HG03469 (cell line): Measurements from ENCODE around the gene GPR25.

Experiments
- ATAC-seq: cut with Tn5 transposase; IDR thresholded peaks from one replicate; pipeline ENCODE4 v1.9.1; 2021; ENCODE audit warnings: mild to moderate bottlenecking, moderate library complexity, moderate number of reproducible peaks; ENCODE audit not compliant: unreplicated experiment

Gene GPR25, protein sequence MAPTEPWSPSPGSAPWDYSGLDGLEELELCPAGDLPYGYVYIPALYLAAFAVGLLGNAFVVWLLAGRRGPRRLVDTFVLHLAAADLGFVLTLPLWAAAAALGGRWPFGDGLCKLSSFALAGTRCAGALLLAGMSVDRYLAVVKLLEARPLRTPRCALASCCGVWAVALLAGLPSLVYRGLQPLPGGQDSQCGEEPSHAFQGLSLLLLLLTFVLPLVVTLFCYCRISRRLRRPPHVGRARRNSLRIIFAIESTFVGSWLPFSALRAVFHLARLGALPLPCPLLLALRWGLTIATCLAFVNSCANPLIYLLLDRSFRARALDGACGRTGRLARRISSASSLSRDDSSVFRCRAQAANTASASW

DNA sequence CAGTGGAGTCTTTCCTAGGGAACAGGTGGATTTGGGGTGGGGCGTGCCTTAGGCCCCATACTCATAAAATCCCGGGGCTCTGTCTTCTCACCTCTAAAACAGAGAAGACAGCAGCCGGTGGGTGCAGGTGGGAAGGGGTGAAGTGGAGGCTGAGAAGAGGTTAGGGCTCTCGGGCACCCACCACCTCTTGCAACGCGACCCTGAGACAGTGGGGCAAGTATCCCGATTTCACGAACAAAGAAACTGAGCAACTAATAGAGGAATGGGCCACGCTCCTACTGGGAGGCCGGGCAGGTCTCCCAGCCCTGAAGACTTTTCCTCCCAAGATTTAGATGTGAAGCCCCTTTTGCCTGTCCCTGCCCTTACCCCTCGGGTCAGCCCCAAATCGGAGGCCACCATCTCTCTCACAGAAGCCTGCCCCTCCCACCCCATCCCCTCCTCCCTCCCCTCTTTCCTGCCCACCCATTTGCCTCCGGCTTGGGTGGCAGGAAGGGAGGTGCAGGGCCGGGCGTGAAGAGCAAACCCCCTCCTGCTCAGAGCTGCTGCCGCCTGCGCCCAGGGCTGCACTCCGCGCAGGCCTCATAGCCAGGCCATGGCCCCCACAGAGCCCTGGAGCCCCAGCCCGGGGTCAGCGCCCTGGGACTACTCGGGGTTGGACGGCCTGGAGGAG, at the start of gene GPR25:
Gene GPR25 (plus strand): TSS at position 536 of the 670 bp plus-strand sequence. CDS start 57 bp downstream, at position 593.
- ATAC-seq = no peak

DNA sequence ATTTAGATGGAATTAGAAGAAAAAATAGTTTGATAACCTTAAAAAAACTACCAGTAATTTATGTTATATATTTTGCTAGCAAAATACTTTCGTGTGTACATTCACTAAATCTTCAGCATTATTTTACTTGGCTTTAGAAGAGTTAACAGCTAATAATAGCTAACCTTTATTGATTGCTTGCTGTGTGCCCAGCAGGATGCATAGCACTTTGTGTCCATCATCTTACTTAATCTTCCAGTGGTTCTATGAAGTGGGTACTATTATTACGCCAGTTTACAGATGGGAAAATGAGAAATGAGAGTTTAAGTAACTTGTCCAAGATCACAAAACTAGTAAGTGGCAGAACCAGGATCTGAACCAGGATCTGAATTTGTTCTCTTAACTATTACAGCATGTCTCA, 41.7 kb upstream of the GPR25 start:
- no peak for ATAC-seq

DNA sequence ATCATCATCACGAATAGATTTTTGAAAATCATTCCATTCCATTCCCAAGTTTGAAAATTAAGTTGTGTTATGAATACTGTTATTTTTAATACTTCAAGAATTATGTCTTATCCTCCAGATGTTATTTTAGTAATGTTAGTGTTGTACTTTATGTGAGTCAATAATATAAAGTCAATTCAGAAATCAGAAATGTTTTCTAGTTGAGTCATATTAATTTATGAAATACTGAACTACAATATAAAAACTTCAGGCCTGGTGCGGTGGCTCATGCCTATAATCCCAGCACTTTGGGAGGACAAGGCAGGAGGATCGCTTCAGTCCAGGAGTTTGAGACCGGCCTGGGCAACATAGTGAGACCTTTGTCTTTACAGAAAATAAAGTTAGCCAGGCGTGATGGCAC, 38.4 kb upstream of the GPR25 start:
- no peak for ATAC-seq

DNA sequence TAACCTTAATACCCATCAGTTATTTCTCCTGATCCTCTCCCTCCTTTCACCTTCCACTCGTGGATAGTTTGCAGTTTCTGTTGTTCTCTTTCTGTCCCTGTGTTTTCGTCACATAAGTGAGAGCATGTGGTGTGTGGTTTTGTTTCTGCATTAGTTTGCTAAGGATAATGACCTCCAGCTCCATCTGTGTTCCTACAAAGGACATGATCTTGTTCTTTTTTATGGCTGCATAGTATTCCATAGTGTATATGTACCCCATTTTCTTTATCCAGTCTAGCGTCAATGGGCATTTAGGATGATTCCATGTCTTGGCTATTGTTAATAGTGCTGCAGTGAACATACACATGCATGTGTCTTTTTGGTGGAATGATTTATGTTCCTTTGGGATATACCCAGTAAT, 36.6 kb upstream of the GPR25 start:
- ATAC-seq = no peak

DNA sequence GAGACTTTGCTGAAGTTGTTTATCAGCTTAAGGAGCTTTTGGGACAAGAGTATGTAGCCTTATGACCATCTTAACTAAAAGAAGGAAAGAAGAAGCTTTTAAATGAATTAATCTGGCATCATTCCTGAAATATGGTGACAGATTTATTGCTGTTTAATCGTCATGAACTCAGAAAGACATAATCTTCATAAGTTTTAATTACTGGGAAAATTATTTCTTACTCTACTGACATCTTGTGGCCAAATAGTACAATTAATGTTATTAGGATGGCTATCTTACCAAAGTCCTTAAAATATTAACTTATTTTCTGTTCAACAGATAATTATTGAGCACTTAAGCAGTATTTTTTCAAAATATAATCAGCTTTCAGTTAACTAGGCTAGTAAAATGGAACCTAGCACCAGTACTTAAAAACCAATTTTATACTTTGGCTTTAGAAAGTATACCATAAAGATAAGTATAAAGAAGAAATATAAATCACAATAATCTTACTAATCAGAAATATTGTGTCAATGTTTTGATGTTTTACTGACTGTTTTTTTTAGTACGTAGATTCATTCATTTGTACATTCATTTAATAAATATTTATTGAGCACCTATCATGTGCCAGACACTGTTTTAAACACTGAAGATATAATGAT, 34.7 kb upstream of the GPR25 start:
- no peak for ATAC-seq

DNA sequence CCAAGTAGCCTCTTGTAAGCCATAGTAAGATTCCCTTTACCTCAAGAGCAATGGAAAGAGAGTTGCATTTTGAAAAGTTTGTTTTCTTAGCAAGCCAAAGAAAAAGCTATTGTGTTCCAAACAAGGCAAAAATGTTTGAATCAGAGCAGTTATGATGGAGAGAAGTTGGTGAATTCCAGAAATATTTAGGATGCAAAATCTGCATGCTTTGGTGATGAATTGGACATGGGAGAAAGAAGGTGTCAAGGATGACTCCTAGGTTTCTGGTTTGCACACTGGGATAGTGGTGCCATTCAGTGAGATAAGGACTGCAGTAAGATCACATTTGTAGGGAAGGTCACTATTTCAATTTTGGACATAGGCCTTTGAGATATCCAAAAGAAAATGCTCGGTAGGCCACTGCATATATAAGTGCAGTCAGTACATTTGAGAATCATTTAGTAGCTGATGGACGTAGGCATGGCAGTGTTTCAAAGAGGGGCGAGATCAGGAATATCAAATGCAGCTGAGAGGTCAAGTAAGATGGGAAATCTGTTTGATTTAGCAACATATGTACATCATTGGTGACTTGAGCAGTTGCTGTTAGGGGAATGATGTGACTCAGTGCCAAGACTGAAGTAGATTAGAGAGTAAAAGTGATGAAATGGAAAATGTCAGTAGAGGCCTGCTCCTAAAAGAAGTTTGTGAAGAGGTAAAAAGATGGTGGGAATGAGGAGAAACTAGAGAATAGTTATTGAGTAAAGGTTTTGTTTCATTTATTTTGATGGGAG, 33.9 kb upstream of the GPR25 start:
- no peak for ATAC-seq

DNA sequence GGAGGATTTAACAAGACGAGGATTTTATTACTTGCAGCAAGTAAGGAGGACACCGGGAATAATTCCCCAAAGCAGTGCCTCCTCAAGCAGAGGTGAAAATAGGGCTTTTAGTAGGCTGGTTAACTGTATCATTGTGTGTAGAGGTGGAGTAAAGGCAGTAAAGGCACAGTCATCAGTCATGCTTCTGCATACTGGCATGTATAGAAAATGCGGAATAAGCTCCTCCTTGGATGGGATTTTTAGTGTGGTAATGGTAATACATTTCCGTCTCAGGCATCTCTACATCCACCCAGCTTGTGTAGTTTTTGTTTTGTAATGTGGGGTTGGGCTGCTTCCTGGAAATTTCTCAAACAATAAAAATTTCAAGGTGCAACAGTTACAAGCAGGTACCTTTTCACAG, 27.4 kb upstream of the GPR25 start:
- no peak for ATAC-seq

DNA sequence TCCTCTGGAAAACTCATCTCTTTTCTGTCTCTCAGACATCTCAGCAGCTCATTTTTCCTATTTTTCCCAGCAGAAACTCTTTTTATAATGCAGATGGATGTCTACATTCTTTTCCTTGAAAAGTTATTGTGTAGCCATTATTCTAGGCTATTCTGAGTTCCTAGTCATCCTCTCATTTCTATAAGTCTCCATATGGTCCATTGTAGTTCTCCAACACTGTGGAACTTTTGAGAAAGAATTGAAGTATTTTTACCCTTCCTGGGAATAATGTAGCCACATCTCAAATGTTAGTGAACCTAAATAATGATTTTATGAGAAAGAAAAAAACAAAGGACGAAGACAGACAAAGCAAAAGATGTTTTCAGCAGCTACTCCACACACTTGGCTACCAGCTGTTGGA, 26.4 kb upstream of the GPR25 start:
- ATAC-seq = no peak

DNA sequence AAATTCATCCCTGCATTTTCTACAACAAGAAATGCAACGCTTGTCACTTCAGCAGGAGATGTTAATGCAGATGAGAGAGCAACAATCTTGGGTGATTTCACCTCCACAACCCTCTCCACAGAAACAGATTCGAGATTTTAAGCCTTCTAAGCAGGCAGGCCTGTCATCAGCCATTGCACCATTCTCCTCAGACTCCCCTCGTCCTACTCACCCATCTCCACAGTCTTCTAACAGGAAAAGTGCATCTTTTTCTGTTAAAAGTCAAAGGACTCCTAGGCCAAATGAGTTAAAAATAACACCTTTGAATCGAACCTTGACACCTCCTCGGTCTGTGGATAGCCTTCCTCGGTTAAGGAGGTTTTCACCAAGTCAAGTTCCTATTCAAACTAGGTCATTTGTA, 23.4 kb upstream of the GPR25 start:
- ATAC-seq = no peak

DNA sequence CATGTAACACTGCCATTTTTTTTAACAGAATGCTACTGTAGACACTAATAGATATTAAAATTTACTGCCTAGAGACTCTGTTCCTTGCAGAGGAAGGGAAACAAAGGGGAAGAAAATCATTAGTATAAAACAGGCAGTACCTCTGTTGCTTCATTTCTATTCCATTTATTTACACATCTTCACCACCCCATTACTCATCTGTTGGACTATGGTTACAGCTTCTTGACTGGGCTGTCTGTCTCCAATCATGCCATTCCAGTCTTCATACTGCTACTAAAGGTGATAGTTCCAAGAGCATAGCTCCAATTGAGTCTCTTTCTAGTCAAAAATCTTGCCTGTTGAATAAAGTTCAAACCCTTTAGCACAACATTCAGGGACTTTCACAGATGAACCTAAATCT, 22.2 kb upstream of the GPR25 start:
- no peak for ATAC-seq

DNA sequence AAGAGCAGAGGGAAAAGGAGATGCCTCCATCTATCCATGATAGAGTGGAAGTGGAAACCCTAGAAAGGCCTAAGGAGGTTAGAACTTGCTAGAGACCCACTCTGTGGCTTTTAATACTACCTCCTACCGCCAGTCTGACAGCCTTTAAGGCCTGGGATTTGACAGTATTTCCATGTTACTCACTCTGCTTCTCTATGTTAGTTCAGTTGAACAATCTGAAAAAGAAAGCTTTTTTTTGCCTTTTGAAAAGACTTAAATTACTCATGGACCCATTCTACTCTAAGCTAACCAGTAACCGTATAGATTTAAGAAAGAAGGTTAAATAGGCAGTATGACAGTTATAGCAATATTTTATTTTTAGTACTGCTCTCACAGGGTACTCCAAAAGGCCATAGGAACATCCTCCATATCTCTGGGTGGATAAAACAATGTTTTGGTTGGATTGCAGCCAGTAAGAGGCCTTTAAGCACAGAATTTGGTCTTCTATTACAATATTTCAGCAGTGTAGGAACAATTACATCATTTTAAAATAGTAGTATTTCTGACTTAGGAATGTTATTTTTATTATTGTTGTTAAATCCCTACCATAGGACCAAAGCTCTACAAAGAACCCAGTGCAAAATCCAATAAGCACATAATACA, 15.9 kb upstream of the GPR25 start:
- ATAC-seq = no peak

DNA sequence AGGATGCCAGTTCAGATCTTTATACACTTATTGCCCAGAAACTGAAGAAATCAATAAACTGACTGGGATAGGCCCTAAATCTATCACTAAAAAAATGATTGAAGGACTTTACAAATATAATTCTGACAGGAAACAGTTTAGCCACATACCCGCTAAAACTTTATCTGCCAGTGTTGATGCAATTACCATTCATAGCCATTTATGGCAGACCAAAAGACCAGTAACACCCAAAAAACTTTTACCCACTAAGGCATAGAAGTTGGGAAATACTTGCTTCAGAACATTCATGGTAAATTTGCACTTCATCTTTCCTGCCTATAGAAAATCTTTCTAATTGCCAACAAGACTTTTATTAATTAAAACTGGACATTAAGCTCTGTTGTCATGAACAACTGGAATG, 15.0 kb upstream of the GPR25 start:
- no peak for ATAC-seq

DNA sequence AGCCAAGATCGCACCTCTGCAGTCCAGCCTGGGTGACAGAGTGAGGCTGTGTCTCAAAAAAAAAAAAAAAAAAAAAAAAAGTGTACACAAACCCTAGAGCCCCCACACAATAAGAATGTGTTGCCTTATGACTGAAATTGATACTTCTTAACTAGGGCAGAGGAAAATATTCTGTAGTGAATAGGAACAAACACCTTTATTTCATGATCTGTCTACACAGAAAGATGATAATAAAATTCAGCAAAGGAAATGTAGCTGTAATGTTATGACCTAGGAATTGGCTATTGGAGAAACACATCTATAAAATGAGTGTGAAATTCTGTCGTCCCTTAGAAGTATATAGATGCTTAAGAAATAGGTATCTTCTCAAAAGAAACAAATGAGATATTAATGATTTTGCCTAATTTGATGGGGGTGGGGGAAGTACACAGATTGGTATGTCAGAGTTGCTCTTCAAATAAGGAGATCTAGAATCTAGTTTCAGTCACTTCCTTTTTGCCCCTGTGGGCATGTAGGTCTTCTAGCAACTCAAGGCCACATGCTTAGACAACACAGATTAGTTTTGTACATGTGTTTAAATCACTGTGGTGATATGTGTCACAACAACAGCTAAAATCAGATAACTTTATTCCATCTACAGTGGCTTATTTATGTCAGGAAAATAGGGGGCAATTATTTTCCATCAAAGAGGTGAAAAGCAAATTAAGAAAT, 10.7 kb upstream of the GPR25 start:
- no peak for ATAC-seq

DNA sequence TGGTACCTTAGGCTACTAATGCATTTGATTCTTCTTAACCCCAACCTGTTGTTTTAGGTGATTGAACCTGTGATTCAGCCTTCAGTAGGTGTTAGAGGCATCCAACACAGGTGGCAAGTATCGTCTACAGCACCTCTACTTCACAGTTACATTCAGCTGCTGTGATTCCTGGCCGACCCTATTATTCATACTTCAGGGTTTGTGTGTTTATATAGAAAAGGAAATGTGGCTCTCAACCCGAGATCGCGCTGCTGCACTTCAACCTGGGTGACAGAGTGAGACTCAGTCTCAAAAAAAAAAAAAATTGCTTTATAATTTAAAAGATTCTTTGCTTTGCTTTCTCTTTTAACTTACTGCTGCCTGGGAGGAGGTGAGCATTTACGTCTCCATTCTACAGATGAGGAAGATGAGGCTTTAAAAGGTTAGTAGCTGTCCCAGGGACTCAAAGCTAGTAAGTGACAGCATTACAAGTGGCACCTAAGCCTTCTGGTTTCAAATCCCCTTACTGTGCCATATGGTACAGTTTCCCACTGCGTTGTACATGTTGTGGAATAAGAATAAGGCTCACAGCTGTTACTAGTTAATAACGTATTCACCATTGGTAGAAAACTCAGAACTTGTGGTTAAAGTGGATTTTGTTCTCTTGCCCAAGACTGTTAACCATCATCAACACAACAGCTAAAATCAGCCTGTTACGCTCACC, 9.9 kb upstream of the GPR25 start:
- no peak for ATAC-seq

DNA sequence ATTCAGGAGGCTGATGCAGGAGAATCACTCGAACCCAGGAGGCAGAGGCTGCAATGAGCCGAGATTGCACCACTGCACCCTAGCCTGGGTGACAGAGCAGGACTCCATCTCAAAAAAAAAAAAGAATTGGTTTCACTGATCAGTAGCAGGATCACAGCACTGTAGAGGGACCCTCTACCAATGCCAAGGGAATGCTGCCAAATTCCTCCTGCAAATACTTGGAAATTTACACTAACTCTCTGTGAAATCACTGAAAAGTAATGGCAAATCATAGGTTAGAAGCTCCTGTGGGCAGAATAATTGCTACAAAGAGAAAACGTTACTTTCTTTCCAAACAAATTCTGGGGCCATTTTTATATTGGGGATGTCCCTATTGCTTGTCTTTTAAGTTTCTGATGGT, 6.7 kb upstream of the GPR25 start:
- no peak for ATAC-seq

DNA sequence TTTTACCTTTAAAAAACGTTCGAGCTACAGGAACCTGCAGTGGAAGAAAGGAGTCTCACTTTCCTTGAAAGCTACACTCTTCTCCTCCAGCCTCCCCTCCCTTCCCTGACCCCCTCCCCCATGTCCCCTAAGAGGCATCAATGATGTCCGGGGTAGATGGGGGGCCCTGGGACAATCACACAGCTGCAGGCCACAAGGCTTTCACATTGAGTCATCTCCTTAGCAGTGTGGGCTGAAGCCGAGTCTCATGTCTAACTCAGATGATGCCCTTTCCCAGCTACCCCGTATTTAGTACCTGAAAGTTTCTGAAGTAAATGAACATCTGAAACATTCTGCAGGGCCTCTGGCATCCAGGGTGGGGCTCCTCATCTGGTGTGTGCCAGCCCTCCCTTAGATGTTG, 6.3 kb upstream of the GPR25 start:
- peak; percentile 79 for ATAC-seq

DNA sequence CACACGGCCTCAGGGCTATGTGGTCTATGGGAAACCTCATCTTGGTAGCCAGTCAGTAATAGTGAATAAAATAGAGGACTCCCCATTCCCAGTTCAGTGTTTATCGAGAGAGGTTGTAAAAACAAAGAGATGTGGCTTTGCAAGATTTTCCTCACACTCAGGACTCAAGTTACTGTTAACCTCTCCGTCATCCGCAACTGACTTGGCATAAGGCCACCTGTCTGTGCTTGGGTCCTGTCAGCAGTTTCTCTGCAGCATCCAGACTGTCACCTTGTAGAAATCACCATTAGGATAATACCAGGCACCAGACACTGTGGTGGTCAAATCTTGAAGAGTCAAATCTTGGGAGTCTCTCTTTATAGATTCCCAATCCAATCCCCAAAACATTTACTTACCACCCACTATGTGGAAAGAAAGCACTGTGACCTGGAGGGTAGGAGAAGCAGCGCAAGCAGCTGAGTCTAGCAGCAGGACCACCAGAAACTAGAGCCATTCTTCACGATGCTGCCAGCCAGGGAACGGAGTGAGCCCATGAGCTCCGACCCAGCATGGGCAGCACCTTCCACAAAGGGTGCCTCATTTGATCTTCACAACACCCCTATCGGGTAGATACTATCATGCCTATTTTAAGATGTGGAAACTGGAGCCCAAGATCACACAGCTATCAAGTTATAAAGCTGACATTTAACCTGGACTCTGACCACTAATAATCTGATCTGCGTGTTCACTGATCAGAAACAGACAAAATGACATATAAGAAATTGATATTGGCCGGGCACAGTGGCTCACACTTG, 5.6 kb upstream of the GPR25 start:
- peak; percentile 2 for ATAC-seq

DNA sequence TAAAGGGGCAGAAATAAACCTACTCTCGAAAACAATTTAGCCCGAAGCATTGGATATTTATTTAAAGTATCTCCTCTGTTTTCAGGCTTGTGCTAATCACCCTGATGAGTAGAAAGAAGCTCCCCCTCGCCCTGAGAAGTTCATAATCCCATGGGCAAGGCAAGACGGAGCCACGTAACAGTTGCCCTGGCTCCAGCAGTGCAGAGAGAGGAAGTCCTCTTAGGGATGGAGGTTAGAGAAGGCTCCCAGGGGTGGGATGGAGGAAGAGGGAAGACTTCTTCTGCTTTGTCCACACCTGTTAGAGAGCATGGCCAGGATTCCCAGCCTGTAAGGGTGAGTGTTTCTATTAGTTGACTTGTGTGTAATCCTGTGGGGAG, 3.4 kb upstream of the GPR25 start:
- no peak for ATAC-seq
